Measurements from ENCODE around the gene POLD1.
"Not testable (repeated sequence)": the region's sequence is repeated elsewhere in the genome, so short reads cannot be mapped to it uniquely, and the experiment has no call there.

The POLD1 gene

DNA sequence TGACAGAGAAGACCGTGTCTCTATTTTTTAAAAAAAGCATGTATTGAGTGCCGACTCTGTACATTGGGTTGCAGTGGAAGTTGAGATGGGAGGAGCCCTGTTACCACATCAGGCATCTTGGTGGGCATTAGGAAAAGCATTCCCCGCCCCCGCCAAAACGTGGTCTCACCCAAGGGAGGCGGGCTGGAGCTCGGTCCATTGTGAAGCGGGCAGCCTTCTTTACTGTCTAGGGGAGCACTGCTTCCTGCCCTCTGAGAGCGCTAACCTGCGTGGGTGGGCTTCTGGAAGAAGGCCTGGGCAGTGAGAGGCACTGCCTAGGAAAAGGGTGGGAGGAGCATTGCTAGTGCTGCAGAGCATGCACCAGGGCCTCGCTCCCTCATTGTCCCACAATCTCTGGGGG lies 4.0 kb upstream of the POLD1 start:
- Mint-ChIP-seq H3K4me3 (no peak overlapping the region), H3K9me3 (no peaks in the 10 kb centered on the region), H3K36me3 (peaks cover 13% of the 10 kb centered on the region), H3K4me1 (peaks cover 35% of the 10 kb centered on the region), H3K27me3 (no peaks in the 10 kb centered on the region), H3K27ac (no peak overlapping the region)

DNA sequence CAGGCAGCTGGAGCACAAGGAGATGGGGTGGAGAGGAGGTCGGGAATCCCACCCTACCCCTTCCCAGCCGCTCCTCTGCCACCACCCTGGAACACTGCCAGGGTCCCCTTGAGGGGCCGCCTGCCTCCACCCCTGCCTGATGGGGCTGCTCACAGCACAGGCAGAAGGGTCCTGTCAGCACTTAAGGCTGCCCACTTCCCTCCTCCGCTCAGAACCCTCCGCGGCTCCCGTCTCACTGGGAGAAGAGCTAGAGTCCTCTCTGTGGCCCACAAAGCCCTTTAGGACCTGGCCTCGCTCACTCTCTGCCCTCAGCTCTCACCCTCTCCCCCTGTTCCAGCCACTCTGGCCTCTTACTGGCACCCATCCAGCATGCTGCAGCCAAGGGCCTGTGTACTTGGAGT lies 3.4 kb upstream of the POLD1 start:
- no peaks in the 10 kb centered on the region for H3K27me3 Mint-ChIP-seq
- no peaks in the 10 kb centered on the region for H3K9me3 Mint-ChIP-seq
- H3K36me3 Mint-ChIP-seq = peaks cover 14% of the 10 kb centered on the region
- H3K4me1 Mint-ChIP-seq = peaks cover 39% of the 10 kb centered on the region
- no peak overlapping the region for H3K27ac Mint-ChIP-seq
- no peak overlapping the region for H3K4me3 Mint-ChIP-seq

DNA sequence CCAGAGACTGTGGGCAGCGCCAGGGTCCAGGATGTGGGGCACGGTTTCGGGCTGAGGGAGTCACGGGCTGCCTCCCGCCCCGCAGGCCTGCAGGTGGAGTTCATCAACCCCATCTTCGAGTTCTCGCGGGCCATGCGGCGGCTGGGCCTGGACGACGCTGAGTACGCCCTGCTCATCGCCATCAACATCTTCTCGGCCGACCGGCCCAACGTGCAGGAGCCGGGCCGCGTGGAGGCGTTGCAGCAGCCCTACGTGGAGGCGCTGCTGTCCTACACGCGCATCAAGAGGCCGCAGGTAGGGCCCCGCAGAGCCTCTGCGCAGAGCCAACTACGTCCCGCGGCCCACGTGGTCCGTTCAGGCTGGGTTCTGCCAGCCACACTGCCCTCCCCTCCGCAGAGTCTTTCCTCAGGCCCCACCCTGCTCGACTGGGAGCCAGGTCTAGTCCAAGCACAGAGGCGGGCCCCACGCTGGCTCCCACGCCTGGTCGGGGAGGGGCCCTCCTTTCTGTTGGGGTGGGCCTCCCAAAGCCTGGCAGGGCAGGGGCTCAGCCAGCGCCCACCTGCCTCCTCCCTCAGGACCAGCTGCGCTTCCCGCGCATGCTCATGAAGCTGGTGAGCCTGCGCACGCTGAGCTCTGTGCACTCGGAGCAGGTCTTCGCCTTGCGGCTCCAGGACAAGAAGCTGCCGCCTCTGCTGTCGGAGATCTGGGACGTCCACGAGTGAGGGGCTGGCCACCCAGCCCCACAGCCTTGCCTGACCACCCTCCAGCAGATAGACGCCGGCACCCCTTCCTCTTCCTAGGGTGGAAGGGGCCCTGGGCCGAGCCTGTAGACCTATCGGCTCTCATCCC lies 2.0 kb upstream of the POLD1 start:
- Mint-ChIP-seq H3K4me3 (no peak overlapping the region), H3K36me3 (peaks cover 14% of the 10 kb centered on the region), H3K27me3 (no peaks in the 10 kb centered on the region), H3K9me3 (no peaks in the 10 kb centered on the region), H3K27ac (no peak overlapping the region), H3K4me1 (peaks cover 38% of the 10 kb centered on the region)

DNA sequence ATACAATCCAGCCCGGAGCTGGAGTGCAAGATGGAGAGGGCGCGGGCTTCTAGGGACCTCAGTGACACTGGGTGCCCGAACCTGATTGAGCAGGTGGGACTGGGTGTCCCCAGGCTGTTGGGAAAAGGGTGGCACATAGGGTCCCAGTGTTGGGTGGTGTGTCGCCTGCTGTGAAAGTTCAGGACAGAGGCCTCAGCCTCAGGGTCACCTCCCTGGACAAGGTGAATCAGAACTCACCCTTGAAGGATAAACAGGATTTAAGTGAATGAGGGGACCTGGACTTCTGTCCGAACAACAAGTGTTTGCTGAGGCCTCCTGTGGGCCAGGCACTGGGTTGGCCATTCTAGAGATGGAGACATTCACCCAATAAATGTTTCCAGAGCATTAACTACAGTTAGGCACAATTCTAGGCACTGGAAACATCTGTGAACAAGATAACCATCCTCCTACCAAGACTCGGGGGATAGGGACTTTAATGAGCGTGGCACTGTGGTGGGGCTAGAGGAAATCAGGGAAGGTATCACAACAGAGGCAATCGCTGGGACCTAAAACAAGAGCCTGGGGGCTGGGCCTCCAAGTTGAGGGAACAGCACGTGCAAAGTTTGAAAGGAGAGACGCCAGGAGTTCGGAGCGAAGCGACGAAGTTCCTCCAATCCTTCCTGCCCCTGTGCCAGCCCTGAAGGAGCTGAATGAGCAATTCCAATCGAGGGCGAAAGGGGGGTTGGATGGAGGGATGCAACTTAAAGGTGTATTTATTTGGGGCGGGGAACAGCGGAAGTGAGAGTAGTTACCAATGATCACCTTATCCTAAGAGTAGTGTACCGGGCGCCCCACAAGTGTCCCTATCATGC lies 921 bp upstream of the POLD1 start:
- Mint-ChIP-seq H3K4me1 (peaks cover 36% of the 10 kb centered on the region), H3K36me3 (peaks cover 15% of the 10 kb centered on the region), H3K27me3 (no peaks in the 10 kb centered on the region), H3K9me3 (no peaks in the 10 kb centered on the region), H3K4me3 (peak overlapping the region; percentile 95), H3K27ac (peak overlapping the region; percentile 92)

DNA sequence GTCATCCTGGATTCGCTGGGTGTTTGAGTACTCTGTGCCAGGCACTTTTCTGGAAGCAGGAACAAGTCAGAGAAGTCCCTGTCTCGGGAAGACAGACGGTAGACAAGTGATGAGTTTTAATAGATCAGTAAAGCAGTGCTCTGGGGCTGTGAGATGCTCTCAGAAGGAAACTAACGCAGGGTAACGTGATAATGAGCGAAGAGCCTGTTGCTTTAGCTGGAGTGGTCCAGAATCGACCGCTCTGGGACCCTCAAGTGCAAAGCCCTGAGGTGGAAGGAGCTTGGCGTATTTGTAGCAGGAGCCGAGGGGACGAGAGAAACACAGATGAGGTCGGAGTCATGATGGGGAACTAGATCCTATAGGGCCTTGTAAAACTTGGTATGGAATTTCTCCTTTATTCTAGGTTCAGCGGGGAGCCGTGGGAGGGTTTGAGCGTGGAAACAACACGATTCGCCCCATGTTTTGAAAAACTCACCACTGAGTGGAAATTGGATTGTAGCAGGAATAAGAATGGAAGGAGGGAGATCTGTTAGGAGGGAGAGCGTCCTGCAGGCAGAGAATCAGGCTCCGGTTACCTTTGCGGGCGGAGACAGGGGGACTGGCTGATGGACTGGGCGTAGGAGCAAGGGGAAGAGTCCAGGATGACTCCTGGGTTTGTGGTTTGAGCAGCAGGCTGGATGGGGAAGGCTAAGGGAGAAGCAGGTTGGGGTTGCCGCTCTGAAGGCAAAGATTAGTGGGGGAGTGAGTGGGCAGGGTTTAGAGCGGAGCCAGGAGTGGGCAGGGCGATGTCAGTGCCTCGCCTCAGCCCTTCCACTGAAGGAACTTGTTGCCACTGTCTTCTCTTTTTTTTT lies 763 bp downstream of the POLD1 start:
- Mint-ChIP-seq H3K4me1 (peaks cover 32% of the 10 kb centered on the region), H3K4me3 (peak overlapping the region; percentile 95), H3K9me3 (no peaks in the 10 kb centered on the region), H3K36me3 (peaks cover 9% of the 10 kb centered on the region), H3K27me3 (no peaks in the 10 kb centered on the region), H3K27ac (peak overlapping the region; percentile 92)

DNA sequence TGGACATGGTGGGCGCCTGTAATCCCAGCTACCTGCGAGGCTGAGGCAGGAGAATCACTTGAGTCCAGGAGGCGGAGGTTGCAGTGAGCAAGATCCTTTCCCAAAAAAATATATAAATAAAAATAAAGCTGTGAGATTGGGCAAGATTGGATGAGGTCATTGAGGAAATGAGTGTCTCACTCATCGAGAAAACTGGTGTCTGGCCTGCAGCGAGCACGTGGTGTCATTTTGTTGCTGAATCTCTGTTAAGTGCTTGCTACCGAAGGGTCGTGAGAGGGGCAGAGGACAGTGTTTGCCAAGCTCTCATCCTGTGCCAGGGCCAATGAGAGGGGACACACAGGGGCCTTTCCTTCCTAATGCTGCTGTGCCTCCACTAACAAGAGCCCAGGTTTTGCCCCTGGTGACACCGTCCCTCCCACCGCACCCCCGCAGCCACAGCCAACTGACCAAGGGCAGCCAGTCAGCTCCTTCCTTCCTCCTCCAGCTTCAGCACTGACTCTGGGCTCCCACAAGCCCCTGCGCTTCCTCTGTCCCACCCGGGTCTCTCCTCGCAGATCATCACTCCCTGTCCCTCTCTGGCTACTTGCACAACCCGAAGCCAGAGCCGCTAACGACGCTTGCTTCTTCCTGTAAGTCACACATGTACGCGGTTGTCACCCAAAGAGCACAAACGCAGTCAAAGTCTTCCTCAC lies 3.2 kb downstream of the POLD1 start:
- Mint-ChIP-seq H3K4me1 (peaks cover 32% of the 10 kb centered on the region), H3K9me3 (no peaks in the 10 kb centered on the region), H3K27me3 (no peaks in the 10 kb centered on the region), H3K27ac (no peak overlapping the region), H3K4me3 (no peak overlapping the region), H3K36me3 (peaks cover 4% of the 10 kb centered on the region)

DNA sequence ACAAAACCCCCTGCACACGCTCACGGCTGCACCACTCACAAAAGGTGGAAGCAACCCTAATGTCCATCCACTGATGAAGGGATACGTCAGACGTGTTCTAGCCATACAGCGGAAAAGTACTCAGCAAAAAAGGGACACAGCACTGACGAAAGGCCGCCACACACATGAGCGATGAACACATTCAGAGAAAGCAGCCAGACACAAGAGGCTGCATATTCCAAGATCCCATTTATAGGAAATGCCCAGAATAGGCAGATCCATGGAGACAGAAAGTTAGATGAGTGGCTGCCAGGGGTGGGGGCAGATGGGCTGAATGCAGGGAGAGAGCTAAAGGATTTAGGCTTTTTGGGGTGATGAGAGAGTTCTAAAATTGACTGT lies 3.7 kb downstream of the POLD1 start:
- H3K4me1 Mint-ChIP-seq = peaks cover 32% of the 10 kb centered on the region
- H3K4me3 Mint-ChIP-seq = no peak overlapping the region
- peaks cover 4% of the 10 kb centered on the region for H3K36me3 Mint-ChIP-seq
- no peaks in the 10 kb centered on the region for H3K9me3 Mint-ChIP-seq
- no peaks in the 10 kb centered on the region for H3K27me3 Mint-ChIP-seq
- H3K27ac Mint-ChIP-seq = no peak overlapping the region

DNA sequence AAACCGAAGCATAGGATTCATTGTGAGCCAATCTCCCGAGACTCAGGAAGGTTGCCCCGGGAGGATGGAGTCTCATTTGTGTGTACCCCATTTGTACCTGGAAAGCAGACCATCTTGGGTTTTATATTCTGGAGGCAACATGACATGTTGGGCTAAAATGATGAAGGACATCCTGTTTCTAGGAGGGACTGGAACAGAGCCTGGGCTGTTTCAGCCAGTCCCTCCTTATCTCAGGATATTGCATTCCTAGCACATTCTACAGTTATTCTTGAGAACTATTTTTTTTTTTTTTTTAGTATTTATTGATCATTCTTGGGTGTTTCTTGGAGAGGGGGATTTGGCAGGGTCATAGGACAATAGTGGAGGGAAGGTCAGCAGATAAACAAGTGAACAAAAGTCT lies 6.1 kb downstream of the POLD1 start:
- H3K4me1 Mint-ChIP-seq = peaks cover 10% of the 10 kb centered on the region
- H3K27ac Mint-ChIP-seq, H3K9me3 Mint-ChIP-seq, H3K27me3 Mint-ChIP-seq, H3K36me3 Mint-ChIP-seq, H3K4me3 Mint-ChIP-seq: not testable (repeated sequence)

DNA sequence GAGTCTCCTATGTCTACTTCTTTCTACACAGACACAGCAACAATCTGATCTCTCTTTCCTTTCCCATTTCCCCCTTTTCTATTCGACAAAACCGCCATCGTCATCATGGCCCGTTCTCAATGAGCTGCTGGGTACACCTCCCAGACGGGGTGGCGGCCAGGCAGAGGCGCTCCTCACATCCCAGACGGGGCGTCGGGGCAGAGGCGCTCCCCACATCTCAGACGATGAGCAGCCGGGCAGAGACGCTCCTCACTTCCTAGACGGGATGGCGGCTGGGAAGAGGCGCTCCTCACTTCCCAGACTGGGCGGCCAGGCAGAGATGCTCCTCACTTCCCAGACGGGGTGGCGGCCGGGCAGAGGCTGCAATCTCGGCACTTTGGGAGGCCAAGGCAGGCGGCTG lies 6.8 kb downstream of the POLD1 start:
- H3K27ac Mint-ChIP-seq, H3K4me3 Mint-ChIP-seq, H3K9me3 Mint-ChIP-seq, H3K27me3 Mint-ChIP-seq, H3K36me3 Mint-ChIP-seq, H3K4me1 Mint-ChIP-seq: not testable (repeated sequence)

DNA sequence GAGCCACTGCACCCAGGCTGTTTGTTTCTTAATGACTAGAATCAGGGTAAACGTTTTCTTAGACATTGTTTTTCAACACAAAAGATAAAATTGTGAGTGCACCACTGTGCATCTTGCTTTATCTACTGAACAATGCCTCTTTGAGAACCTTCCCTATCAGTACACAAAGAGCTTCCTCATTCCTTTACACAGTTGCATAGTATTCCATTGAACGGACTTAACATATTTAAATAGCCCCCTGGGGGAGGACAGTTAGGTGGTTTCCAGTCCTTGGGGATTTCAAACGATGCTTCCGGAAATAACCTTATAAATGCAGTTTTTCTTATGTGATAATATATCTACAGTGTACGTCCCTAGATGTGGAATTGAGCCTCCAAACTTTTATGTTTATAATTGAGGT lies 8.6 kb downstream of the POLD1 start:
- Mint-ChIP-seq H3K27me3 (no peaks in the 10 kb centered on the region), H3K27ac (no peak overlapping the region), H3K4me1 (peaks cover 2% of the 10 kb centered on the region), H3K9me3 (no peaks in the 10 kb centered on the region), H3K36me3 (peaks cover 6% of the 10 kb centered on the region), H3K4me3 (no peak overlapping the region)

DNA sequence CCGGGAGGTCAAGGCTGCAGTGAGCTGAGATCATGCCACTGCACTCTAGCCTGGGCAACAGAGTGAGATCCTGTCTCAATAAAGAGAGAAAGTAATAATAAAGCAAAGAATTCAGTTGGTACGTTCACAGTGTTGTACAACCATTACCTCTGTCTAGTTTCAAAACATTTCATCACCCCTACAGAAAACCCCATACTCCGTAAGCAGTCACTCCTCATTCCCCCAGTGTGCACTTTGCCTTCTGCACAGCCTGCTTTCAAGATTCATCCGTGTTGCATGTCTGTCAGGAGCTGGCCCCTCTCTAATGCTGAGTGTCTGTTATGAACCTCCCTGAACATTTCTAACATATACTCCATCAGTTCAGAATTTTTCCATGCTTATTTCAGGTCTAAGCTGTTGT lies 9.4 kb downstream of the POLD1 start:
- Mint-ChIP-seq H3K4me1 (no peaks in the 10 kb centered on the region), H3K27me3 (no peaks in the 10 kb centered on the region), H3K4me3 (no peak overlapping the region), H3K36me3 (peaks cover 9% of the 10 kb centered on the region), H3K9me3 (no peaks in the 10 kb centered on the region), H3K27ac (no peak overlapping the region)

DNA sequence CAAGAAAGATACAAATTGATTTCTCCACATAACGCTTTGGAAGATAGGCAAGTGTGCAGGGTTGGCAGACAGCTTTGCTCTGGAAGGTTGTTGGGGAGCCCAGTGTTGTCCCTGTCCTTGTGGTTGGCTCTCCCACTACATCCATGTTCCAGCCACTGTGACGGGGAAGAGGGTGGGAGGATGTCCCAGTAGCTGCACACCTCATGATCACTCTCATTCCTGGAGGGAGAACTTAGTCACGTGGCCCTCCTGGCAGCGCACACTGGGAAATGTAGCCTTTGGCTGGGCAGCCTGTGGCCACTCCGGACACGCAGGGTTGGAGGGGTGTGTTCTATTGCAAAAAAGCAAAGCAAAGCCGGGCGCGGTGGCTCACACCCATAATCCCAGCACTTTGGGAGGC lies 9.9 kb downstream of the POLD1 start:
- Mint-ChIP-seq H3K27ac (no peak overlapping the region), H3K36me3 (peaks cover 9% of the 10 kb centered on the region)

DNA sequence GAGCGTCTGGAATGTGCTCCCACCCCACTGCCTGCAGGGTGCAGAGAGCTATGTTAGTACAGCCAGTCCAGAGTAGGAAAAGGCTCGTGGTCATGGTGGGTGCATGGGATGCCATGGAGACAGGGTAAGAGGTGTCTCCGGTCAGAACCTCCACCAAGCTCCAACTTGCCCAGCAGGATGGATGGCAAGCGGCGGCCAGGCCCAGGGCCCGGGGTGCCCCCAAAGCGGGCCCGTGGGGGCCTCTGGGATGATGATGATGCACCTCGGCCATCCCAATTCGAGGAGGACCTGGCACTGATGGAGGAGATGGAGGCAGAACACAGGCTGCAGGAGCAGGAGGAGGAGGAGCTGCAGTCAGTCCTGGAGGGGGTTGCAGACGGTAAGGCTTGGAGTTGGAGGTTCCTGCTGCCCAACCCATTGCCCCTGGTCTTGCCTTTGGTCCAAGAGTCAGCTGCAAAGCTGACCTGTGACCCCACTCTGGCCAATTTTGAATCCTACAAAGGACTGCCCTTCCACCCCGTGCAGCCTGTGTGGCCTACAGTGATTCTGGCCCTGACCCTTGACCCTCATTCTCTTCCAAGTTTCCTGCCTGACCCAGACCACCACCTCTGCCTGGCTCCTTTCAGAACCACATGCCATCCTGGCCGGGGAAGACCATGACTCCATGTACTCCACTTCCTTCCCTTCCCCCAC lies 14.7 kb downstream of the POLD1 start:
- no peaks in the 10 kb centered on the region for H3K27me3 Mint-ChIP-seq
- H3K27ac Mint-ChIP-seq = no peak overlapping the region
- peaks cover 9% of the 10 kb centered on the region for H3K36me3 Mint-ChIP-seq
- H3K9me3 Mint-ChIP-seq = no peaks in the 10 kb centered on the region
- no peak overlapping the region for H3K4me3 Mint-ChIP-seq
- no peaks in the 10 kb centered on the region for H3K4me1 Mint-ChIP-seq

More for the DNA sequence above, 9.9 kb downstream of the POLD1 start:
- H3K4me3 Mint-ChIP-seq = no peak overlapping the region
- H3K4me1 Mint-ChIP-seq = no peaks in the 10 kb centered on the region
- no peaks in the 10 kb centered on the region for H3K27me3 Mint-ChIP-seq
- H3K9me3 Mint-ChIP-seq = no peaks in the 10 kb centered on the region

DNA sequence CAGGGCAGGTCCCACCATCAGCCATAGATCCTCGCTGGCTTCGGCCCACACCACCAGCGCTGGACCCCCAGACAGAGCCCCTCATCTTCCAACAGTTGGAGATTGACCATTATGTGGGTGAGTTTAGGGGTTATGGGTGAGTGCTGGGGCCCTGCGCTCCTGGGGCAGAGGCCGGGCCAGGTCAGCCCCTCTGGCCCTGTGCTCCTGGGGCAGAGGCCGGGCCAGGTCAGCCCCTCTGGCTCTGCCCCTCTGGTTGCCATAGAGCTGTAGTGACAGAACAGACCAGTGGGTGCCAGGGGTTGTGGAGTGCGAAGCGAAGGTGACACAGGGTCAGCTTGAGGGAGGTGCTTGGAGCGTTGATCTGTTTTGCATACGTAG lies 15.2 kb downstream of the POLD1 start:
- no peak overlapping the region for H3K27ac Mint-ChIP-seq
- H3K27me3 Mint-ChIP-seq = no peaks in the 10 kb centered on the region
- no peak overlapping the region for H3K4me3 Mint-ChIP-seq
- no peaks in the 10 kb centered on the region for H3K9me3 Mint-ChIP-seq
- H3K4me1 Mint-ChIP-seq = no peaks in the 10 kb centered on the region
- peaks cover 9% of the 10 kb centered on the region for H3K36me3 Mint-ChIP-seq

Measured in activated naive CD4-positive, alpha-beta T cell treated with anti-CD3 and anti-CD28 coated beads, Interleukin-2, amount 50 U/mL, for 24 hours (primary cell).